Fibroblast of mammary gland (primary cell): ENCODE data around the gene NAA30.

ENCODE experiments used
- DNase-seq: peaks from one replicate; pipeline ENCODE4 v3.0.0-alpha.2; 2010; ENCODE audit warnings: low read depth
- H3K4me3 ChIP-seq: 2 replicates; pipeline ENCODE4 v1.5.1; 2011; ENCODE audit warnings: low read depth, mild to moderate bottlenecking, low read length, moderate library complexity; ENCODE audit not compliant: control insufficient read depth
- TF ChIP-seq, protein P1 (sequence below): conservative IDR thresholded peaks from 2 replicates; pipeline ENCODE4 v1.5.1; 2011; ENCODE audit warnings: low read depth, low read length, inconsistent platforms; ENCODE audit not compliant: control insufficient read depth, insufficient read depth

The NAA30 gene

GRCh38 chr14:57382283-57382682, 8.1 kb upstream of the NAA30 start:
- TF ChIP-seq, protein P1, sequence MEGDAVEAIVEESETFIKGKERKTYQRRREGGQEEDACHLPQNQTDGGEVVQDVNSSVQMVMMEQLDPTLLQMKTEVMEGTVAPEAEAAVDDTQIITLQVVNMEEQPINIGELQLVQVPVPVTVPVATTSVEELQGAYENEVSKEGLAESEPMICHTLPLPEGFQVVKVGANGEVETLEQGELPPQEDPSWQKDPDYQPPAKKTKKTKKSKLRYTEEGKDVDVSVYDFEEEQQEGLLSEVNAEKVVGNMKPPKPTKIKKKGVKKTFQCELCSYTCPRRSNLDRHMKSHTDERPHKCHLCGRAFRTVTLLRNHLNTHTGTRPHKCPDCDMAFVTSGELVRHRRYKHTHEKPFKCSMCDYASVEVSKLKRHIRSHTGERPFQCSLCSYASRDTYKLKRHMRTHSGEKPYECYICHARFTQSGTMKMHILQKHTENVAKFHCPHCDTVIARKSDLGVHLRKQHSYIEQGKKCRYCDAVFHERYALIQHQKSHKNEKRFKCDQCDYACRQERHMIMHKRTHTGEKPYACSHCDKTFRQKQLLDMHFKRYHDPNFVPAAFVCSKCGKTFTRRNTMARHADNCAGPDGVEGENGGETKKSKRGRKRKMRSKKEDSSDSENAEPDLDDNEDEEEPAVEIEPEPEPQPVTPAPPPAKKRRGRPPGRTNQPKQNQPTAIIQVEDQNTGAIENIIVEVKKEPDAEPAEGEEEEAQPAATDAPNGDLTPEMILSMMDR, result no peak
- no peak overlapping the region for H3K4me3 ChIP-seq
- peak; percentile 96 for DNase-seq

- DNase-seq, result no peak
- TF ChIP-seq, protein P1, result no peak
- no peak overlapping the region for H3K4me3 ChIP-seq
Measured at GRCh38 chr14:57383125-57383745, 7.2 kb upstream of the NAA30 start.

GRCh38 chr14:57388067-57388466, 2.3 kb upstream of the NAA30 start:
- no peak overlapping the region for H3K4me3 ChIP-seq
- TF ChIP-seq, protein P1, result no peak
- DNase-seq, result peak; percentile 37

DNA sequence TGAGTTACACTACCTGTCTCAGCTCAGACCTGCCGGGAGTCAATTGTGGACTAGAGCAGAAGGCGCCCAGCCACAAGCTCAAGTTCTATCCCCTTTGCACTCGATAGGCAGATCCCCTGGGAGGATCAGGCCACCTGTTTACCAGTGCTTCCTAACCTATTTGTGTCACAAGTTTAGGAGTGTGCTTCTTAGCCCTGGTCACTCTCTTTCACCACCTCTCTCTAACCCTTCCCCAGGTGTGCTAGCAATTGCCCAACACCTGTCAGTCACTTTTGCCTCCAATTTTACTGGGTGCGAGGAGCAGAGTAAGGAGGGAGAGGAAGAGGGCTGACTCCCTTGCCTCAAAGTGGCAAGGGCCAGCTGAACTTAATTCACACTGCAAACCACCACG, 745 bp upstream of the NAA30 start:
- TF ChIP-seq, protein P1, result no peak
- no peak for DNase-seq
- H3K4me3 ChIP-seq, result peak overlapping the region; percentile 62

GRCh38 chr14:57390806-57391516, 575 bp downstream of the NAA30 start:
- H3K4me3 ChIP-seq, result peak overlapping the region; percentile 62
- TF ChIP-seq, protein P1, result no peak
- no peak for DNase-seq

- TF ChIP-seq, protein P1, result no peak
- DNase-seq, result no peak
- peak overlapping the region; percentile 62 for H3K4me3 ChIP-seq
Measured at GRCh38 chr14:57391517-57392195, 1.3 kb downstream of the NAA30 start.
